KBM-7 (cell line): Measurements from ENCODE around the gene PIGP.

Experiments used
- DNase-seq: peaks from one replicate; pipeline ENCODE4 v3.0.0-alpha.2; 2015
- in situ Hi-C: fragments of 300-500 bp; cut with MboI; formaldehyde crosslinking; loops from 2 replicates; pipeline ENCODE4 v1.14.3; 2020; ENCODE audit warnings: low sequenced_read_pairs, low pct_unique_long_range_greater_than_20kb, mixed read lengths

Gene PIGP

DNA sequence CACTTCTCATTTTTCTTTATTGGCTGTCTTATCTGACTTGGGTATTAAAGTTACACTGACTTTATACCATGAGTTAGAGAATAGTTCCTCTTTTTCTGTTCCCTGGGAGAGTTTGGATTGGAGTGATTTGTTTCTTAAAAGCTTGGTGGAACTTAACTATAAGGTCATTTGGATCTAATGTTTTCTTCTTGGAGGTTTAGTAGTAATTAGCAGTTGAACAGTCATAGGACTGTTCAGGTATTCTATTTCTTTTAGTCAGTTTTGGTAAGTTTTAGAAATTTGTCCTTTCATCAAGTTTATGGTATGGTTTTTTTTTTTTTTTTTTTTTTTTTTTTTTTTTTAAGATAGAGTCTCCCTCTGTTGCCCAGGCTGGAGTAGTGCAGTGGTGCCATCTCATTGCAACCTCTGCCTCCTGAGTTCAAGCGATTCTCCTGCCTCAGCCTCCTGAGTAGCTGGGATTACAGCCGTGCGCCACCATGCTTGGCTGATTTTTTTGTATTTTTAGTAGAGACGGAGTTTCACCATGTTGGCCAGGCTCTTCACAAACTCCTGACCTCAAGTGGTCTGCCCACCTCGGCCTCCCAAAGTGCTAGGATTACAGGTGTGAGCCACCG, 6.4 kb upstream of the PIGP start:
- DNase-seq = peak; percentile 72
- in situ Hi-C loops = no loop called here

DNA sequence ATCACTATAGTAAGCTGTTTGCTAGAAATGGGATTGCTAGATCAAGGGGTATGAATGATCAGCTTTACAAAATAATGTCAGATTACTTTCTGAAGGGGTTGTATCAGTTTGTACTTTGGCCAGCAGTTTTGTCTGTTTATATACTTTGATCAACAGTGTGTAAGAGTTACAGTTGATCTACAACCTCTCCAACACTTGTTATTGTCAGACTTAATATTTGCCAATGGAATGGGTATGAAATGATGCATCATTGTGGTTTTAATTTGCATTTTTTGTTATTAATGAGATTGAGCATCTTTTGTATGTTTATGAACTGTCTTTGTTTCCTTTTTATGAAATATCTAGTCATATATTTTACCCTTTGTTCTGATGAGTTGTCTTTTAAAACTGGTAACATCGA, 4.5 kb upstream of the PIGP start:
- in situ Hi-C loops = no loop called here
- DNase-seq = no peak

DNA sequence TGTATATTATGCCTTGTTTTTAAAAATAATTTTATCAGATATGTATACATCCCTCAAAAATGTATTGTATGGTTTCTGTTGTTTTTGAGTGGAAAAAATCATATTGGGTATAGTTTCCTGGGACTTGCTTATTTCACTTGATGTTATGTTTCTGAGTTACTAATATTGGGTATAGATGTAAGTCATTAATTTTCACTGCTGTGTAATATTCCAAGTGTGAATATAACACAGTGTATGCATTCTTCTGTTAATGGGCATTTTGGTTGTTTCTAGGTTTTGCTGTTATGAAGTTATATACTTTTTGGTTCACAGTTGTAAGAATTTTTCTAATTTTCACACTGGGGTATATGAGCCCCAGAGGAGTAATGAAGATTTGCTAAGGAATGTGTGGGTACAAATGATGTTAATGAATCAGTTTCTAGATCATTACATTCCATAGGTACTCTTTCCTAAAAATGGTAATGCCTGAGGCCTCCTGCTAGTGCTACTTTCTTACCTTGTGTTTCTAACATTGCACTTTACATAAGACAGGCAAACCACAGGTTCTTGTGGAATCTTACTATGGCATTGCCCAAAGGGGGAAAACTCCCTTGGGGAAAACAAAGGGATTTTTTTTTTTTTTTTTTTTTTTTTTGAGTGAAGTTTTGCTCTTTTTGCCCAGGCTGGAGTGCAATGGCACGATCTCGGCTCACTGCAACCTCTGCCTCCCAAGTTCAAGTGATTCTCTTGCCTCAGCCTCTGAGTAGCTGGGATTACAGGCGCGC, 3.4 kb upstream of the PIGP start:
- no peak for DNase-seq
- in situ Hi-C loops = no loop called here

DNA sequence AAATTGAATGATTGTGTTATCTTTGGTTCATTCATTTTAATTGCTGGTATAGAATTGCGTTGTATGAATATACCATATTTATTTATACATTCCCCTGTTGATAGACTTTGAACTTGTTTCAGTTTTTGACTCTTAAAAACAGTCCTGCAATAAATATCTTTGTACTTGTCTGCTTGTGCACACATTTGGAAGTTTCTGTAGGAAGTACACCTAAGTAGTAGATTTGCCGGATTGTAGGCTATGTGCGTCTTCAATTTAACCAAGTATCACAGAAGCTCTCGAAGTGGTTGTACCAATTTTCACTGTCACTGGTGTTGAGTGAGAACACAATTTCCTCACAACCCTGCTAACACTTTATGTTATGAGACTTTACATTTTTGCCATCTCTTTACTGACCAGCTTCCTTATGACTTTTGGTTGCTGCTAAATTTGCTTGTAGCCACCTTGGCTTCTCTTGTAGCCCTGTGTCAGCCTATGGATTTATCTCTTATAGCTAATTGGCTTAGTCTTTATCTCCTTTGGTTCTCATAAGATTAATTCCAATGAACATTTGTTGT, 2.4 kb upstream of the PIGP start:
- in situ Hi-C loops = no loop called here
- DNase-seq = no peak

DNA sequence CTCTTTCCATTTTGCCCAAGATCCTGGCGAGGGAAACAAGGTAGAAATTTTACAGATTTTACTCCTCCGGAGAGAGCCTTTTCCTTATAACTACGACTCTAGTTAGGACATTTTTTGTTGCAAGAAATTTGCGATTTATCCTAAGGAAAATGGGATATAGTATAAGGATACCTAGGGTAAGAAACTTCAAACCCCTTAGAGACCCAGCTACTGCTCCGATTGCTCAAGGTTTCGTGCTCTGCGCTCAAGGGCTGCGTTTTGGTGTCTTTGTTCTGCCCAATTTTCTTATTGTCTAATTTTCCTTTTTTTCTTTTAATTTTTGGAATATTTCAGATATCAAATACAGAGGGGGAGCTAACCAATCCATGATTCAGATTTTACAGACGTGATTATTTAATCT, 1.7 kb upstream of the PIGP start:
- no peak for DNase-seq
- in situ Hi-C loops = no loop called here

DNA sequence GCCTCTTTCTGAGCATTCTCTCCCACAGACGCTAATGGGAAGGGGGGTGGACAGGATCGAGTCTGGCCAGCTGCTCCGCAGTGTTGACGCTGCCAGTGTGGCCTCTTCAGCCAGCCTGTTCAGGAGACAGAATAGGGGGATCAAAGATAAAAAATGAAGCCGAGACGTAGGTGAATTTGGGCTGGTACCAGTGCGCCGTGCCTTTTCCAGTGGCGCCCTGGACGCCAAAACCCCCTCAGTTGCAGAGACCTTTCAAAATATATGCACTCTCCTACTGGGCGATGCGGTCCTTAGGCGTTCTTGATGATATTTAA, 1.3 kb upstream of the PIGP start:
- DNase-seq = no peak
- in situ Hi-C loops = no loop called here

DNA sequence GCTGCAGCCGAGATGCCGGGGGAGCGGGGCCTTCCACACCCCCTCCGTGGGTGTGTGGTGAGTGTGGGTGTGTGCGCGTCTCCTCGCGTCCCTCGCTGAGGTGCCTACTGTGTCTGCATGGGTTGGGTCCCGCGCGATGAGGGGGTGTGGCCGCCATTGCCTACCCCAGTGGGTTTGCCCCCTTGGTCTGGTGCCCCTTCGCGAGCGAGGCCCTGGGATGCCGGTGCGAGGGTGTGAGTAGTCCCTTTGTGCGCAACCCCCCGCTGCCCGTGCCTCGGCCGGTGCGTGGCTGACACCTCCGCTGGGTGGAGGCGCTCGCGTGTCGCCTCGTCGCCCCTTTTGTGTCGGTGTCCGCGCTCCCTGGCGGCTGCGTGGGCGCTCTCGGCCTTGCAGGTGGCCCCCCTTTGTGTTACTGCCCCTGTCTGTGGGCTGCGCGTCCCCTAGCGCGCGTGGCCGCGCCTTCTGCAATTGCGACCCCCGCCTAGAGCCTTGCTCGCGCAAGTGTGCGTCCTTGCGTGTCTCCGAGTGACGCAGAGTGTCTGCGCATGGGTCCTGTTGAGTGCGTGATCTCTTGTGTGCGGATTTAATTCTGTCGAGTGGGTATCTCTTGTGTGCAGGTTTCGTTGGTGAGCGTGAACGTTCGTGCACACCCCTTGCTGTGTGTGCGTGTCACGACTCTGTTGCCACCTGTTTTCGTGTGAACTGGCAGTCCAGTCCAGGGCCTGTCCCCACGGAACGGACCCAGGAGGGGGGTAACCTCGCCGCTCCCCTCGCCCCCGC, 736 bp upstream of the PIGP start:
- no peak for DNase-seq
- in situ Hi-C loops = no loop called here

DNA sequence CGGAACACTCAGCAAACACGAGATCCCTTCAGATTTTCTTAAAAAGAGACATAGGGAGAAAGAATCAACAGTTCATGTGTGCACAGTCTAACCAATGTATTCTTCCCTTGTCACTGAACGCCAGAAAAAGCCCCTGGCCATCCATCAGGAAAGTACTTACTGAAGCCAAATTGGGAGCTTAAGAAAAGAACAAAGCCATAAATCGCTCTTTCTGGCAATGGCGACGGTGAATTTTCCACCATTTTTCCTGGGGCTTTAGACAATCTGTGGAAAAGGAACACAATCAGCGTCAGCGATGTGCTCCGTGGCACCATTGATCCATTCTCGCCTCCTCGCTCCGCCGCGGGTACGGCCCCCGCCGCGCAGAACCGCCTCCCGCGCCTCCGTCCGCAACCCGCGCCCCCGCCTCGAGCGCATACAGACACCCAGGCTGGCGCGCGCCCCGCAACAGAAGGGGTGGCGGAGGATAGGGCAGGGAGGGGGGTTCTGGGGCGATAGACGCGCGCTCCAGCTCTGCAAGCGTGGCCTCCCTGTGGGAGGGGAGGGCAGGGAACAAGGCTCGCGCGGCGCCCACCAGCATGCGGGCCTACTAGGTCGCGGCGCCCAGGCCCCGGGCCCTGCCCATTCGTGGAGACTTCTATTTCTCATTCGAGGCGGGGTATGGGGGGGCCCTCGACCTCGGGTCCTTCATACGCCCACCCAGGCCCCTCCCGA, 440 bp downstream of the PIGP start:
- in situ Hi-C loops = no loop called here
- DNase-seq = no peak

DNA sequence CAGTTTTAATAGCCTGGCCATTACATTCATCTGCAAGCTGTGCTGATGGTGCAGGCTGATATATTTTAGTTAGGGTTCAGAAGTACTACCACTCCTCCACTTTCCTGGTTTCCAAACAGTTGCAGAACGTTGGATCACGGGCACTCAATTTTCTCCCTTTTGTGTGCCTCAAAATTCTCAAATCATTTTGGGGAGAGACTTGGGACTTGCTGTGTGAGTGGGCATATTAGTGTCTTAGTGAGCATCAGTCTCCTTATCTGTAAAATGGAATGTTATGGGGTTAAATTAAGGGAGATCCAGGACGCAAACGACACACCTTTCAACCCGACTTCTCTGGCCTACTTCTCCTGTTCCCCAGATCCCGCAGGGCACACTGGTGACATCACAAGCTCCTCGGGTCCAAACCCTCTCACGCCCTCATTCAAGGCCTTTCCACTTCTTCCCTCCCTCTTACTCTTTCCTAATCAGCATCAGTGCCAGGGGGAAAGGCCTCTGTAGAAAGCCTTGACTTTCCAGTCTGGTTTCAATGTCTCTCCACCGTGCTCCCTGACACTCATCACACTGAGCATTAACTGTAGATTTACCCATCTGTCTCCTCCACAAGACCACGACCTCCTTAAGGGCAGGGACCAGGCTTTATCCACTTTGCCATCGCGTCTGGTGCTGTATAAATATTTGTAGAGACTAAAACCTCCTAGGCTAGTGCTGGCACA, 1.2 kb downstream of the PIGP start:
- DNase-seq = peak; percentile 51
- in situ Hi-C loops = no loop called here

DNA sequence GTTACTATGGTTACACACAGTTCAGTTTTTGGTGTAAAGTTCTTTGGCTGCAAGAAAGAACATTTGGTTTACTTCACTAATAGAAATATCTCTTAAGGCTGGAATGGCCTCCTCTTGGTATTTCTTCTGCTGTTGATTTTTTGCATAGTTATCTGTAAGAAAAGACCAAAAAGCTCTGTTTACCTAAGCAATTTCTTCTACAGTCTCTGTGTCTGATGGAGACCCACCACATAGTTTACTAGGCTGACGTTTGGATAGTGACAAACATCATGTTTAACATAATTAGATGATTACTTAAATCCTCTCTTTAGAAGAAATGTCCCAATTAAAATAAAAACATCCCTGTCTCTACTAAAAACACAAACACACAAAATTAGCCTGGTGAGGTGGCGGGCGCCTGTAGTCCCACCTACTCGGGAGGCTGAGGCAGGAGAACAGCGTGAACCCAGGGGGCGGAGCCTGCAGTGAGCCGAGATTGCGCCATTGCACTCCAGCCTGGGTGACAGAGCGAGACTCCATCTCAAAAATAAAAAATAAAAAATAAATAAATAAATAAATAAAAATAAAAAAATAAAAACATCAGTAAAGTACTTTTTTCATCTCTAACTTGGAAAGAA, 7.2 kb downstream of the PIGP start:
- in situ Hi-C loops = no loop called here
- no peak for DNase-seq

DNA sequence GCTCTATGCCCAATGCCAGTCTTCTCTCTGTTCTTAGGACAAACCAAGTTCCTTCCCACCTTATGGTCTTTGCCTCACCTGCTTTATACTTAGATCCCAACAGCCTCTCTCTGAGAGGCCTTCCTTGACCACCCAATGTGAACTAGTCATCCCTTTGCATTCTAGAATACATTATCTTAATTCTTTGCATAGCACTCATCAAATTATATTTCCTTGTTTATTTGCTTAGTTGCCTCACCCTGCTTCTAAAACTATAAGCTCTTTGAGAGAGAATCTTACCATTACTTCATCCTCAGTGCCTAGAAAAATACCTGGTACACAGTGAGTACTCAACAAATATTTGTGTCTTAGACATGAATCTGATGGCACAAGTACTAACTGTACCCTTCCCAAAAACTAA, 8.0 kb downstream of the PIGP start:
- in situ Hi-C loops = no loop called here
- no peak for DNase-seq

DNA sequence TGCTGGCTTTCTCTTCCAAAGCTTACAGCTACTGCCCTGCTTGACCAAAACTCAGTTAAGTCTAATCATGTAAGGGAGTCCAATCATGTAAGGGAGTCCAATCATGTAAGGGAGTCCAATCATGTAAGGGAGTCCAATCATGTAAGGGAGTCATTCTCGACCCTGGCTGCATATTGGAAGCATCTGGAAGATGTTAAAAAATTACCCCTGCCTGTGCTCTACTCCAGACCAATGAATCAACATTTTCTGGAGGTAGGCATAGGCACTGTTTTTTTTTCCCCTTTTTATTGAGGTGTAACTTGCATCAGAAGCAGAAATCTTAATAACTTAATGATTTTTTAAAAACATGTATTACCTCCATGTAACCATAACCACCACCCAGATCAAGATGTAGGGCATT, 9.4 kb downstream of the PIGP start:
- no peak for DNase-seq
- in situ Hi-C loops = no loop called here

DNA sequence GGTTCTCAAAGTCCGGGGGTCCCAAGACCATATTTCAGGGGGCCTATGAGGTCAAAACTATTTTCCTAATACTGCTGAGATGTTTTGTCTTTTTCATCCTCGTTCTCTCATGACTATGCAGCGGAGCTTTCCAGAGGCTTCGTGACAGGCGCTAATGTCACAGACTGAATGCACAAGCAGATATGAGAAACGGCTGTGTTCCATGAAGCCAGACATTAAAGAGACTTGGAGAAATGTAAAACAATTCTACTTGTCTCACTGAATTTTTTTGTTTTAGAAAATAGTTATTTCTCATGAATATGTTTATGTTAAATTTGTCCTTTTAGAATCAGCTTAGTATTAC, 10.3 kb downstream of the PIGP start:
- DNase-seq = no peak
- in situ Hi-C loops = no loop called here

DNA sequence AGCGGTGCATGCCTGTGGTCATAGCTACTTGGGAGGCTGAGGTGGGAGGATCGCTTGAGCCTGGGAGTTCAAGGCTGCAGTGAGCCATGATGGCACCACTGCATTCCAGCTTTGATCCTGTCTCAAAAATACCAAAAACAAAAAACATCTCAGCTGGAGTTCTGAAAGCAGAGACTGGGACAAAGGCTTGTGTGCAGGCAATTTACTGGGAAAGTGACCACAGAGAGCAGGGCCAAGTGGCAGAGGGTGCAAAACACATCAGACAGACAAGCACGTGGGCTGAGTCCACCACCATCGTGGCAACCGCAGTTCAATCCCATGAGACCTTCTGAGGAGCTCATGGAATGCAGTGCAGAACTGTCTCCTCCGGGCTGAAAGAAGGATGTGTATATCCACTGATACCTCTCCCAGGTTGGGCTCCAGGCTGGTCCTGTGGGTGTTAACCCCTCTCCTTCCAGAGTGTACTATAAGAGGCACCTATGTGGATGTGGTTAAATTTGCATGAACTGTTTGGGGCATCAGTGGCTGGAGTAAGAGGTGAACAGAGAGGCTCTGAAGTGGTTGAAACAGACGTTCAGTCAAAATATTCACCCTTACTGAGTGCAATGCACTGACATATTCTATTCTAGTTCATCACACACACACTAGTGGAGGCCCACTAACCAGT, 10.8 kb downstream of the PIGP start:
- in situ Hi-C loops = no loop called here
- no peak for DNase-seq

DNA sequence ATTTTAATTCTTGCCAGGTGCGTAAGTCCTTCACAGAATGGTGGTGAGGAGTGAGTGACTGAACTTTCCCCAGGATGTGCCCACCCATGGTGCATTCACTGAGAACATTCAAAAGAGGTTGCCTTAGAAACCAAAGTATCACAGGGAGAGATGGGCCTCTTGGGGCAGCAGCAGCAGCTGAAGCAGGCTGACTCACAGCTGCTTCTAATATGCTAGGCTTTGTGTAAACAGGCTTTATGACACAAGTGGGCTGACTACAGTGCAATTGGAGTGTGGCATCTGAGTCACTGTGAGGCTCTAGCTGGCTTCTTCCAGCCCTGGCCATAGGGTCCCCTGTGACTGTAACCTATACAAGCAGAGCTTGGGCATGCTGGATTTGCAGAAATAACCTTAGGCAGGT, 12.6 kb downstream of the PIGP start:
- DNase-seq = no peak
- in situ Hi-C loops = no loop called here

DNA sequence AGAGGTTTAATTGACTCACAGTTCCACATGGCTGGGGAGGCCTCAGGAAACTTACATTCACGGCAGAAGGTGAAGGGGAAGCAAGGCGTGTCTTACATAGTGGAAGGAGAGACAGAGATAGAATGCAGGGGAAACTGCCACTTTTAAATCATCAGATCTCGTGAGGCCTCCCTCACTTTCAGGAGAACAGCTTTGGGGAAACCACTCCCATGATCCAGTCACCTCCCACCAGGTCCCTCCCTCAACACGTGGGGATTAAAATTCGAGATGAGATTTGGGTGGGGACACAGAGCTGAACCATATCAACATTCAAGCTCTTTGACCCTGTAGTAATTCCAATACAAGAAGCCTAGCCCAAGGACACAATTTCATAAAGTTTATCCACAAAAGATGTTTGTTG, 13.7 kb downstream of the PIGP start:
- DNase-seq = peak; percentile 64
- in situ Hi-C loops = no loop called here

DNA sequence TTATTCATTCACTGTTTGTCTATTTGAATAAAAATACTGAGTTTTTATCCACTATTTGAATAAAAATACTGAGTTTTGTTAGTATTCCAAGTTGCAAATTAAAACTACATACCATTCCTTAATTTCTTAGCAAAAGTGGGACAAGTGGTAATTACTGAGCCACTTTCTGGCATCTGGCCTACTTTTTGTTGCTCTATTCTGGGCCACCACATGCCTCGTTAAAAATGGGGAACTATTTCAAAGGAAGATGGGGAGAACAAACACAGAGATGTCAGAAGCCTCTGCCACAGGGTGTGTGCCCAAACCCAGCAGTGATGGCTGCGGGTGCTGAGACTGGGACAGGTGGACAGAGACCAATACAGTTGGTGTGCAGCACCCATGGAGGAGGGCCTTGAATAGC, 14.6 kb downstream of the PIGP start:
- in situ Hi-C loops = no loop called here
- DNase-seq = peak; percentile 66

DNA sequence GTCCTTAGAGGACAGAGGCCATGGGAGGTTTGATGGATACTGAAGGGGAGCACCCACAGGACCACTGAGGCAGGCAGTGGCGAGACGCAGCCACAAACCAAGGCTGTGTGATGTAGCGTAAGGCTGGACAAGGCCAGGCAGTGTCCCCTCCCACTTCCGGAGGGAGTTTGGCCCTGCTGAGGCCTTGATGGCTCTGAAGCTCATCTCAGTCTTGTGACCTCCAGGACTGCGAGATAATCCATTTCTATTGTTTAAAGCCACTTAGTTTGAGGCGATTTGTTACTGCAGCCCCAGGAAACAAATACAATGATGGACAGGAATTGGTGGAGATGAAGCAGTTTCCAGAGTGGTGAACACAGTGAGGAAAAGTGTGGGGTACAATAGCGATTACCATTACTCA, 15.3 kb downstream of the PIGP start:
- in situ Hi-C loops = no loop called here

More for the DNA sequence above, 15.3 kb downstream of the PIGP start:
- DNase-seq = no peak
